Stomach smooth muscle (tissue), 2 donors: ENCODE results near the gene GLT8D1.

ENCODE experiments used
- H3K27ac ChIP-seq: one replicate; pipeline ENCODE4 v1.7.0; 2013; ENCODE audit warnings: mild to moderate bottlenecking, low read length, inconsistent platforms
- H3K27me3 ChIP-seq, 2 donors: one replicate each; pipeline ENCODE4 v1.7.0; 2013; ENCODE audit warnings: low read length in 2 of 2; ENCODE audit not compliant: insufficient read depth in 2 of 2, control insufficient read depth in 1 of 2
- H3K36me3 ChIP-seq, 2 donors: one replicate each; pipeline ENCODE4 v1.7.0; 2013; ENCODE audit warnings: low read length in 2 of 2; ENCODE audit not compliant: control insufficient read depth in 2 of 2, insufficient read depth in 2 of 2
- H3K4me1 ChIP-seq: one replicate; pipeline ENCODE4 v1.7.0; 2013; ENCODE audit warnings: low read length; ENCODE audit not compliant: control insufficient read depth, insufficient read depth
- H3K4me3 ChIP-seq, 2 donors: one replicate each; pipeline ENCODE4 v1.7.0; 2013; ENCODE audit warnings: low read length in 2 of 2
- H3K9ac ChIP-seq, 2 donors: one replicate each; pipeline ENCODE4 v1.7.0; 2013; ENCODE audit warnings: low read length in 2 of 2, mild to moderate bottlenecking in 1 of 2
- H3K9me3 ChIP-seq, 2 donors: one replicate each; pipeline ENCODE4 v1.7.0; 2013; ENCODE audit warnings: low read length in 2 of 2; ENCODE audit not compliant: control insufficient read depth in 2 of 2
- donor health status: healthy.
- donor health status: Pancreatic carcinoma.

GLT8D1 gene

GRCh38 chr3:52710512-52710911, 4.9 kb upstream of the GLT8D1 start:
- peaks cover 9% of the 10 kb centered on the region for H3K4me1 ChIP-seq
- H3K9ac ChIP-seq, result no peak overlapping the region
- H3K36me3 ChIP-seq, result peaks cover 7 to 13% of the 10 kb centered on the region in 2 donors
- H3K9me3 ChIP-seq, result no peaks in the 10 kb centered on the region
- no peaks in the 10 kb centered on the region for H3K27me3 ChIP-seq
- no peak overlapping the region for H3K4me3 ChIP-seq
- H3K27ac ChIP-seq, result no peak overlapping the region

GRCh38 chr3:52707585-52707984, 2.0 kb upstream of the GLT8D1 start:
- H3K9me3 ChIP-seq, result no peaks in the 10 kb centered on the region
- H3K4me3 ChIP-seq, result peak overlapping the region in 1 of 2 donors; percentile 99
- H3K27me3 ChIP-seq, result no peaks in the 10 kb centered on the region
- H3K4me1 ChIP-seq, result peaks cover 26% of the 10 kb centered on the region
- H3K27ac ChIP-seq, result no peak overlapping the region
- H3K9ac ChIP-seq, result no peak overlapping the region
- peaks cover 7 to 12% of the 10 kb centered on the region in 2 donors for H3K36me3 ChIP-seq

DNA sequence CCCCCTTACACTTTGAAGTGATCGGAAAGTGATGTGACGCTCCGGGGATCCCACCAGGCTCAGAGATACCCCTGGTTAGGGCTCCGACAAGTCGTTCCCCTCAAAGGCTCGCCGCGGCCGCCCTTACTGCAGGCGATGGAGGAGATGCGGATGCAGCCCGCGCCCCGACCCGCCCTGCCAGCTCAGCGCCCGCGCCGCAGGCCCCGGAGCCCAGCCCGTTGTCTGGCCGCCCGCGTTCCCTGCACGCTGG, 228 bp downstream of the GLT8D1 start:
- Histone ChIP-seq H3K9me3 (no peaks in the 10 kb centered on the region), H3K4me3 (peak overlapping the region; percentile 99), H3K27me3 (no peaks in the 10 kb centered on the region), H3K27ac (peak overlapping the region; percentile 73), H3K36me3 (peaks cover 7 to 10% of the 10 kb centered on the region in 2 donors), H3K4me1 (peaks cover 30% of the 10 kb centered on the region), H3K9ac (peak overlapping the region; percentile 97 to 99)

GRCh38 chr3:52704611-52705437, 767 bp downstream of the GLT8D1 start:
- H3K36me3 ChIP-seq, result peaks cover 8 to 10% of the 10 kb centered on the region in 2 donors
- H3K9ac ChIP-seq, result peak overlapping the region; percentile 97 to 99
- H3K4me1 ChIP-seq, result peaks cover 30% of the 10 kb centered on the region
- no peaks in the 10 kb centered on the region for H3K9me3 ChIP-seq
- no peaks in the 10 kb centered on the region for H3K27me3 ChIP-seq
- peak overlapping the region; percentile 73 for H3K27ac ChIP-seq
- peak overlapping the region; percentile 99 for H3K4me3 ChIP-seq

DNA sequence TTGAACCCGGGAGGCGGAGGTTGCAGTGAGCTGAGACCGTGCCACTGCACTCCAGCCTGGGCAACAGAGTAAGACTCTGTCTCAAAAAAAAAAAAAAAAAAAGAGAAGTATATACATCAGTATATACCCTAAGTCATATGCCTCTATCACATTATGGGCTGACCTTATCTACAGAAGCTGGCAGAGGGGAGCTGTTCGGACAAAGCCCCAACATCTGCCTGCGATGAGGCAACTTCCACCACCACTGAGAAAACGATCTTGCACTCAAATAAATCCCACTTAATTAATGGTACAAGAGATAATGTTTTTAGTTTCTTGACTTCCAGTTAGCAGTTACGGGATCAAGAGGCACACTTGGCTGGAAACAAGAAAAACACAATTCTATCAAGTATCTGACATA, 2.2 kb downstream of the GLT8D1 start:
- Histone ChIP-seq H3K4me3 (no peak overlapping the region), H3K9me3 (no peaks in the 10 kb centered on the region), H3K27ac (no peak overlapping the region), H3K4me1 (peaks cover 30% of the 10 kb centered on the region), H3K27me3 (no peaks in the 10 kb centered on the region), H3K36me3 (peaks cover under 1 to 11% of the 10 kb centered on the region in 2 donors), H3K9ac (no peak overlapping the region)

- peaks cover 4% of the 10 kb centered on the region for H3K4me1 ChIP-seq
- H3K9ac ChIP-seq, result no peak overlapping the region
- no peak overlapping the region for H3K4me3 ChIP-seq
- no peaks in the 10 kb centered on the region for H3K27me3 ChIP-seq
- no peak overlapping the region for H3K27ac ChIP-seq
- H3K9me3 ChIP-seq, result no peaks in the 10 kb centered on the region
- peaks cover 40 to 51% of the 10 kb centered on the region in 2 donors for H3K36me3 ChIP-seq
Measured at GRCh38 chr3:52697632-52697965, 8.0 kb downstream of the GLT8D1 start.

DNA sequence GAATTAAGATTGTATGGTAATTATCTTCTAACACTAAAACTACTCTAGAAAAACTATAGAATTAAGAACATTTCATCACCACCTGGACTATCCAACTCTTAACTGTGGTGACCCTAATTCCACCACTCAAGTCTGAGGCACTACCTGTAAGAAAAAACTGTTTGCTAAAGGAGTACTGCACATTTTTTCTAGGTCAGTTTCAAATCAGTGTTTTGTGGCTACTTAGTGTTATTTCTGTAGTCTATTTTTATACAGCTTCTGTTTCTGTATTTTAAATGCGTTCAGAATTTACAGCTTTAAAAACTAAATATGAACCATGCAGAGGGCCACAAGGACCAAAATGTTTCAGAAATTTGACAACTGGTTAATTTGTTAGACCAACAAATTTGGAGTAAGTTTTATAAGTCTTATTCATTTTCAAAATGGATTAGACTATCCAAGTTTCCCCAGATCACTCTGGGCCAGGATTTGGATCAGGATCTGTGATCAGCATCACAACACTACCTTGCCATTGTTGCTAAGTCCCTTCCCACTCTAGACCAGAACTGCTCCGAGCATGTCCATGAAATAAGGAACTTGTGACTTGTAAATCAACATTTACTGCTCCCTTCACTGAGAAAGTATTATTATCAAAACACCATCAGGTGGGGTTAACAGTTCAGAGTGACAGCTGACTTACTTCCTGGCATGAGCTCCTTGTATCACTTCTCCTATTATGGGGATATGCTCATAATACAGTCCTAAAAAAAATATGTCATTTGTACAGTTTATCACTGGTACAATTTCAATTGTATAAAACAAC, 8.6 kb downstream of the GLT8D1 start:
- H3K9ac ChIP-seq, result no peak overlapping the region

GRCh38 chr3:52695798-52696671, 9.6 kb downstream of the GLT8D1 start:
- Histone ChIP-seq H3K4me3 (no peak overlapping the region), H3K27ac (no peak overlapping the region), H3K9ac (no peak overlapping the region), H3K36me3 (peaks cover 41 to 62% of the 10 kb centered on the region in 2 donors), H3K9me3 (no peaks in the 10 kb centered on the region), H3K27me3 (no peaks in the 10 kb centered on the region), H3K4me1 (no peaks in the 10 kb centered on the region)

More for the DNA sequence above, 8.6 kb downstream of the GLT8D1 start:
- no peaks in the 10 kb centered on the region for H3K9me3 ChIP-seq
- H3K4me1 ChIP-seq, result no peaks in the 10 kb centered on the region
- H3K36me3 ChIP-seq, result peaks cover 41 to 54% of the 10 kb centered on the region in 2 donors
- no peak overlapping the region for H3K4me3 ChIP-seq
- no peaks in the 10 kb centered on the region for H3K27me3 ChIP-seq
- H3K27ac ChIP-seq, result no peak overlapping the region

DNA sequence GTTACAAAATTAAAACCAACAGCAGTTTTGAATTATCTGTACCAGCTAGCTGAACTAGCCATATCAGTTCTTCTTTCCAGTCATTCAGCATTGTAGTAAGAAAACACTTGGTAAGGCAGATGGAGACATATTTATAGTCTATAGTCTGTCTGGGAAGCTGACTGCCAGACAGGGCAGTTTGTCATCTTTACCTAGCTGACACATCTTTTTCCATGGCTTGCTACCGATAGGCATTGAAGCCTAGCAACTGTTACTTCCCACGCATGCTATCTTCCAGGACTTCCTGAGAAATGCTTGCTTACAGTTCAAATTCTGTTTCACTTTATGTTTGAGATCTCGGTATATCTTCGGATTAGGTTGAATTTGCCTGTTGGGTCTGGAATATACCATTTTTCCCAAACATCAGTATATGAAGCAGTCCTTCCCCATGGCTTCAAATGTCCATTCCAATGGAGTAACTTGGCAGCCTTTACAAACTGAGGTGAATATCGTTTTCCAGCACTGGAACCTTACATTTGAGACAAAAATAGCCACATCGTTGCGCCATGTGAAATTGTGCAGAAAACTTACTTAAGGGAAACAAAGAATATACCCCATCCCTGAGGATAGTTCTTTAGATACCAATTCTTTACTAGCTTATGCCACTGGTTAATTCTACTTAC, 10.9 kb downstream of the GLT8D1 start:
- Histone ChIP-seq H3K4me3 (no peak overlapping the region), H3K27me3 (no peaks in the 10 kb centered on the region), H3K9me3 (no peaks in the 10 kb centered on the region), H3K27ac (no peak overlapping the region), H3K36me3 (peaks cover 50 to 68% of the 10 kb centered on the region in 2 donors), H3K9ac (no peak overlapping the region), H3K4me1 (no peaks in the 10 kb centered on the region)

DNA sequence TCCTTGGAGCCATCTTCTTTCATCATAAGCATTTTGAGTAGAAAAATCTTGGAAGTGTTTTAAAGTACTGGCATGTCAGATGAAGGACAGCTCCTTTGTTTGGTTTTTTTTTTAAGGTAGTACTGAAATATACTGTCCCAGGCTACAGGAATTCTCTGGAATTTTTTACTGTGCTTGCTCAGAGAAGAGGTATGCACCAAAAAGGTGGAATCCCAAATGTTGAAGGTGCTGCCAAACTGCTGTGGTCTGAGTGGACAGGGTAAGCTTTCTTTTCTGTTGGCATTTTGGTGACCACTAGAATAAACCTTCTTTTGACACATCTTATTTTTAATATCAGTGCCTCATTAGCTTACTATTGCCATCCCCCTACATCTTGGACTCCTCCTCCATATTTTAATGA, 12.5 kb downstream of the GLT8D1 start:
- Histone ChIP-seq H3K27ac (no peak overlapping the region), H3K36me3 (peaks cover 65 to 82% of the 10 kb centered on the region in 2 donors), H3K27me3 (no peaks in the 10 kb centered on the region), H3K9me3 (no peaks in the 10 kb centered on the region), H3K4me3 (no peak overlapping the region), H3K9ac (no peak overlapping the region), H3K4me1 (no peaks in the 10 kb centered on the region)
